ENCODE measurements around the gene MACROD2. TPM values are rescaled to one million over a fixed set of nuclear protein-coding genes. Genes with fewer than 3 reads are reported as not detected.

Gene MACROD2
- total RNA-seq, 1 experiment from 2014 or later = 1.6 TPM

DNA sequence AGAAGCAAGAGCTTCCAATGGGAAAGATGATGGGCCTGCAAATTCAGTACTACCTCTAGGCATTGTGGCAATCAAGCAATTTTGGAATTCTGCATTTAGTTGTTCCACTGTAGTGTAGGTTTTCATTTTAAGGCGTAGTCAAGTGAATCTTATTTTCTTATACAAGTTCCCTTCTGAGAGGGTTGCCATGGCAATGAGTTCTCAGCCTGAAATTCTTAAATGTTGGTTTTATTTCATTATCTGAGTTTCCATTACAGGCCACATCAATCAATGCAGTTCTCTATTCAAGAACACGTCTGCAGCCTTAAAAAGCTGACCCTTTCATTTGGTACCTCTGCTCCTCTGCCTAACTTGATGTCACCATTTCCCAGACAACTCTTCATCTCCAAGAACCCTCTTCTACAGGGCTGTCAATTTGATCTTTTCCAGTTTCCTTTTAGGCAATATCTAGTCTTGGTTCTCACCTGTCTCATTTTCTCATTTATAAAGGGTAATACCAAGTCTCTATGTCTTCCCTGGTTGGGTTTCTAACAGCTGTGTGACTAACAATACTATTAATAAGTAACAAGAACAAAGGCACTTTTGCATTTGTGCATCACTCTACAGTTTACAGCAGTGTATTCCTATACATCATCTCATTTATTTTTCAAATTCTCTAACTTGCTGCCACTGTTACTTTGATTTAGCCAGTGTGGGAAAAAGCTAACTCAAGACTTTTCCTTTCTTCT lies 1240.3 kb downstream of the MACROD2 start:
- H3T11ph ChIP-seq (ENCODE audit: low read length) = no peak overlapping the region
- no peak overlapping the region for H2AK5ac ChIP-seq (ENCODE audit: insufficient read length, low read length)
- no peaks in the 10 kb centered on the region for H3K79me1 ChIP-seq (ENCODE audit: insufficient read depth, low read depth, low read length, poor library complexity, severe bottlenecking)
- H3K18ac ChIP-seq (ENCODE audit: insufficient read length, low read depth, low read length) = no peak overlapping the region
- no peak overlapping the region for H3K27ac ChIP-seq (ENCODE audit: insufficient read length, low read depth, low read length)
- H3K9me3 ChIP-seq (ENCODE audit: control insufficient read depth, low read depth, low read length) = no peaks in the 10 kb centered on the region
- H2BK5ac ChIP-seq (ENCODE audit: insufficient read length, low read length) = no peak overlapping the region
- H4K20me1 ChIP-seq (ENCODE audit: control insufficient read depth, insufficient read depth, insufficient read length) = no peaks in the 10 kb centered on the region
- H4K5ac ChIP-seq (ENCODE audit: insufficient read length, low read depth, low read length) = no peak overlapping the region
- no peak overlapping the region for H3K14ac ChIP-seq (ENCODE audit: insufficient read depth, low read length)
- H2BK20ac ChIP-seq (ENCODE audit: low read depth, low read length, poor library complexity, severe bottlenecking) = no peak overlapping the region
- no peak overlapping the region for H3K23ac ChIP-seq (ENCODE audit: insufficient read length, low read depth, low read length)
- no peak overlapping the region for H2BK12ac ChIP-seq (ENCODE audit: insufficient read length, low read depth, low read length)
- H2BK120ac ChIP-seq (ENCODE audit: low read depth, low read length, poor library complexity, severe bottlenecking) = no peak overlapping the region
- Mint-ChIP-seq H3K4me1 (peaks cover 0 to 2% of the 10 kb centered on the region in 2 experiments; a peak in 1 of 4 replicates), H3K27ac (no peak overlapping the region; a peak in 2 of 7 replicates), H3K4me3 (no peak overlapping the region), H3K9me3 (no peaks in the 10 kb centered on the region), H3K36me3 (ENCODE audit: insufficient read depth in 1 of 3, low read depth in 3 of 3) (no peaks in the 10 kb centered on the region), H3K27me3 (ENCODE audit: low read depth) (no peaks in the 10 kb centered on the region)
- H3K4me1 ChIP-seq (ENCODE audit: insufficient read depth, low read length) = no peaks in the 10 kb centered on the region
- H2AFZ ChIP-seq (ENCODE audit: low read length) = no peak overlapping the region
- H3K4me2 ChIP-seq (ENCODE audit: insufficient read depth, insufficient read length, low read length) = no peak overlapping the region
- H3K79me2 ChIP-seq (ENCODE audit: insufficient read depth, low read length) = no peaks in the 10 kb centered on the region
- H3K27me3 ChIP-seq (ENCODE audit: insufficient read depth, low read length) = no peaks in the 10 kb centered on the region
- H2BK15ac ChIP-seq (ENCODE audit: low read depth, low read length) = no peak overlapping the region
- no peak for DNase-seq
- no peaks in the 10 kb centered on the region for H3K23me2 ChIP-seq (ENCODE audit: insufficient read length, low read depth, low read length, poor library complexity, severe bottlenecking)
- H4K91ac ChIP-seq (ENCODE audit: insufficient read length, low read depth, low read length) = no peak overlapping the region
- TF ChIP-seq, protein P1, sequence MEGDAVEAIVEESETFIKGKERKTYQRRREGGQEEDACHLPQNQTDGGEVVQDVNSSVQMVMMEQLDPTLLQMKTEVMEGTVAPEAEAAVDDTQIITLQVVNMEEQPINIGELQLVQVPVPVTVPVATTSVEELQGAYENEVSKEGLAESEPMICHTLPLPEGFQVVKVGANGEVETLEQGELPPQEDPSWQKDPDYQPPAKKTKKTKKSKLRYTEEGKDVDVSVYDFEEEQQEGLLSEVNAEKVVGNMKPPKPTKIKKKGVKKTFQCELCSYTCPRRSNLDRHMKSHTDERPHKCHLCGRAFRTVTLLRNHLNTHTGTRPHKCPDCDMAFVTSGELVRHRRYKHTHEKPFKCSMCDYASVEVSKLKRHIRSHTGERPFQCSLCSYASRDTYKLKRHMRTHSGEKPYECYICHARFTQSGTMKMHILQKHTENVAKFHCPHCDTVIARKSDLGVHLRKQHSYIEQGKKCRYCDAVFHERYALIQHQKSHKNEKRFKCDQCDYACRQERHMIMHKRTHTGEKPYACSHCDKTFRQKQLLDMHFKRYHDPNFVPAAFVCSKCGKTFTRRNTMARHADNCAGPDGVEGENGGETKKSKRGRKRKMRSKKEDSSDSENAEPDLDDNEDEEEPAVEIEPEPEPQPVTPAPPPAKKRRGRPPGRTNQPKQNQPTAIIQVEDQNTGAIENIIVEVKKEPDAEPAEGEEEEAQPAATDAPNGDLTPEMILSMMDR (conservative IDR thresholded peaks at IDR 0.05) = no peak
- WGBS (ENCODE audit: extremely low coverage, insufficient read length, low lambda C conversion rate) = no CpG with 5 or more reads among the region's 2 CpGs
- H3K56ac ChIP-seq (ENCODE audit: insufficient read length, low read depth, low read length) = no peak overlapping the region
- no peak overlapping the region for H4K8ac ChIP-seq (replicated peaks; ENCODE audit: insufficient read length, low read depth, low read length)
- no peak overlapping the region for H3K9ac ChIP-seq (ENCODE audit: extremely low read depth, insufficient read length, low read length)
- no peak overlapping the region for H3K4ac ChIP-seq (ENCODE audit: low read depth, low read length)

All from H9 (cell line).